Umbilical cord (tissue), 2 donors: ENCODE measurements around the gene LRRC9. TPM values are rescaled to one million over a fixed set of nuclear protein-coding genes. Genes with fewer than 3 reads are reported as not detected.

Experiments
- DNase-seq: peaks from one replicate; pipeline ENCODE4 v3.0.0-alpha.2; 2015; ENCODE audit warnings: low spot score
- total RNA-seq: library from RNA; depleted of rRNA; stranded (reverse); fragments of >200 nt; gene quantifications from one replicate; pipeline ENCODE4 v1.2.3, GENCODE V29; 2014; ENCODE audit warnings: low replicate concordance; ENCODE audit not compliant: insufficient read depth

The LRRC9 gene
- total RNA-seq, 1 donor from 2014 or later, result not detected

GRCh38 chr14:60107477-60107876, 187.5 kb downstream of the LRRC9 start:
- no peak for DNase-seq

- DNase-seq, result no peak
Observed at GRCh38 chr14:60111732-60112131, 191.8 kb downstream of the LRRC9 start.

Other genes starting within 250 kb of the LRRC9 start
- gene RTN1, start 49.4 kb upstream of the LRRC9 start, total RNA-seq, result 12.5 TPM
- gene PCNX4, start 171.8 kb downstream of the LRRC9 start, total RNA-seq, result 53.0 TPM
- 75.8 TPM for gene DHRS7, start 245.3 kb downstream of the LRRC9 start, total RNA-seq